ENCODE data around the gene INPP5A. TPM values are rescaled to one million over a fixed set of nuclear protein-coding genes. Genes with fewer than 3 reads are reported as not detected.

INPP5A gene
- polyA plus RNA-seq, 4 donors: 21.1 to 25.0 (median 22.8) TPM

GRCh38 chr10:132826524-132827422 is 289.2 kb downstream of the INPP5A start:
- H3K36me3 ChIP-seq (ENCODE audit: control insufficient read depth in 3 of 3, insufficient read depth in 2 of 3, low read depth in 1 of 3, low read length in 3 of 3): no peaks in the 10 kb centered on the region
- peaks cover 0 to 3% (median 0%) of the 10 kb centered on the region in 3 donors for H3K27me3 ChIP-seq (ENCODE audit: control insufficient read depth in 3 of 3, insufficient read depth in 3 of 3, low read length in 3 of 3)
- H3K27ac ChIP-seq (ENCODE audit: low read depth in 1 of 3, low read length in 2 of 3): no peak overlapping the region
- peaks cover 0 to 3% of the 10 kb centered on the region in 2 donors for H3K9me3 ChIP-seq (ENCODE audit: control insufficient read depth in 2 of 2, insufficient read depth in 1 of 2, low read depth in 1 of 2, low read length in 1 of 2)
- no peaks in the 10 kb centered on the region for H3K4me1 ChIP-seq (ENCODE audit: control insufficient read depth in 3 of 3, insufficient read depth in 2 of 3, low read depth in 1 of 3, low read length in 2 of 3)
- FAIRE-seq: no peak
- no peak overlapping the region for H3K4me3 ChIP-seq (ENCODE audit: low read depth in 1 of 3, low read length in 3 of 3)
- WGBS, 3 donors: 92 to 94% (median 93%) methylated on average over 32 to 36 of the region's 36 CpGs
- no peak for DNase-seq

GRCh38 chr10:132827423-132827789 is 289.8 kb downstream of the INPP5A start:
- DNase-seq (no peak), FAIRE-seq (no peak)
- H3K27me3 ChIP-seq (ENCODE audit: control insufficient read depth in 3 of 3, insufficient read depth in 3 of 3, low read length in 3 of 3): peaks cover 0 to 3% (median 3%) of the 10 kb centered on the region in 3 donors
- no peak overlapping the region for H3K4me3 ChIP-seq (ENCODE audit: low read depth in 1 of 3, low read length in 3 of 3)
- H3K36me3 ChIP-seq (ENCODE audit: control insufficient read depth in 3 of 3, insufficient read depth in 2 of 3, low read depth in 1 of 3, low read length in 3 of 3): no peaks in the 10 kb centered on the region
- 70 to 80% (median 71%) methylated on average over 13 of the region's 13 CpGs for WGBS, 3 donors
- no peak overlapping the region for H3K27ac ChIP-seq (ENCODE audit: low read depth in 1 of 3, low read length in 2 of 3)
- no peaks in the 10 kb centered on the region for H3K4me1 ChIP-seq (ENCODE audit: control insufficient read depth in 3 of 3, insufficient read depth in 2 of 3, low read depth in 1 of 3, low read length in 2 of 3)
- peaks cover 0 to 3% of the 10 kb centered on the region in 2 donors for H3K9me3 ChIP-seq (ENCODE audit: control insufficient read depth in 2 of 2, insufficient read depth in 1 of 2, low read depth in 1 of 2, low read length in 1 of 2)

GRCh38 chr10:132827861-132828539 is 290.4 kb downstream of the INPP5A start:
- 82 to 83% (median 83%) methylated on average over 29 of the region's 29 CpGs for WGBS, 3 donors
- no peaks in the 10 kb centered on the region for H3K36me3 ChIP-seq (ENCODE audit: control insufficient read depth in 3 of 3, insufficient read depth in 2 of 3, low read depth in 1 of 3, low read length in 3 of 3)
- H3K4me1 ChIP-seq (ENCODE audit: control insufficient read depth in 3 of 3, insufficient read depth in 2 of 3, low read depth in 1 of 3, low read length in 2 of 3): no peaks in the 10 kb centered on the region
- H3K27ac ChIP-seq (ENCODE audit: low read depth in 1 of 3, low read length in 2 of 3): no peak overlapping the region
- peaks cover 0 to 3% of the 10 kb centered on the region in 2 donors for H3K9me3 ChIP-seq (ENCODE audit: control insufficient read depth in 2 of 2, insufficient read depth in 1 of 2, low read depth in 1 of 2, low read length in 1 of 2)
- peaks cover 0 to 6% (median 3%) of the 10 kb centered on the region in 3 donors for H3K27me3 ChIP-seq (ENCODE audit: control insufficient read depth in 3 of 3, insufficient read depth in 3 of 3, low read length in 3 of 3)
- H3K4me3 ChIP-seq (ENCODE audit: low read depth in 1 of 3, low read length in 3 of 3): no peak overlapping the region
- FAIRE-seq: no peak
- no peak for DNase-seq

- 88 to 92% (median 90%) methylated on average over 20 of the region's 20 CpGs for WGBS, 3 donors
- DNase-seq: no peak
- no peaks in the 10 kb centered on the region for H3K36me3 ChIP-seq (ENCODE audit: control insufficient read depth in 3 of 3, insufficient read depth in 2 of 3, low read depth in 1 of 3, low read length in 3 of 3)
- H3K4me3 ChIP-seq (ENCODE audit: low read depth in 1 of 3, low read length in 3 of 3): no peak overlapping the region
- H3K27me3 ChIP-seq (ENCODE audit: control insufficient read depth in 3 of 3, insufficient read depth in 3 of 3, low read length in 3 of 3): peaks cover 0 to 6% (median 3%) of the 10 kb centered on the region in 3 donors
- FAIRE-seq: no peak
- peaks cover 0 to 3% of the 10 kb centered on the region in 2 donors for H3K9me3 ChIP-seq (ENCODE audit: control insufficient read depth in 2 of 2, insufficient read depth in 1 of 2, low read depth in 1 of 2, low read length in 1 of 2)
- no peak overlapping the region for H3K27ac ChIP-seq (ENCODE audit: low read depth in 1 of 3, low read length in 2 of 3)
- H3K4me1 ChIP-seq (ENCODE audit: control insufficient read depth in 3 of 3, insufficient read depth in 2 of 3, low read depth in 1 of 3, low read length in 2 of 3): no peaks in the 10 kb centered on the region
Measured at GRCh38 chr10:132828681-132829080, 291.1 kb downstream of the INPP5A start.

GRCh38 chr10:132829403-132829802 is 291.8 kb downstream of the INPP5A start:
- no peak overlapping the region for H3K4me3 ChIP-seq (ENCODE audit: low read depth in 1 of 3, low read length in 3 of 3)
- H3K27ac ChIP-seq (ENCODE audit: low read depth in 1 of 3, low read length in 2 of 3): no peak overlapping the region
- no peak for DNase-seq

GRCh38 chr10:132832186-132832969 is 294.8 kb downstream of the INPP5A start:
- Histone ChIP-seq H3K27ac (ENCODE audit: low read depth in 1 of 3, low read length in 2 of 3) (no peak overlapping the region), H3K9me3 (ENCODE audit: control insufficient read depth in 2 of 2, insufficient read depth in 1 of 2, low read depth in 1 of 2, low read length in 1 of 2) (no peaks in the 10 kb centered on the region), H3K4me1 (ENCODE audit: control insufficient read depth in 3 of 3, insufficient read depth in 2 of 3, low read depth in 1 of 3, low read length in 2 of 3) (no peaks in the 10 kb centered on the region), H3K36me3 (ENCODE audit: control insufficient read depth in 3 of 3, insufficient read depth in 2 of 3, low read depth in 1 of 3, low read length in 3 of 3) (no peaks in the 10 kb centered on the region), H3K27me3 (ENCODE audit: control insufficient read depth in 3 of 3, insufficient read depth in 3 of 3, low read length in 3 of 3) (peaks cover 0 to 6% (median 3%) of the 10 kb centered on the region in 3 donors), H3K4me3 (ENCODE audit: low read depth in 1 of 3, low read length in 3 of 3) (no peak overlapping the region)
- 55 to 73% (median 67%) methylated on average over 30 of the region's 30 CpGs for WGBS, 3 donors
- DNase-seq (no peak), FAIRE-seq (no peak)

More at GRCh38 chr10:132829403-132829802, 291.8 kb downstream of the INPP5A start:
- FAIRE-seq: no peak
- Histone ChIP-seq H3K4me1 (ENCODE audit: control insufficient read depth in 3 of 3, insufficient read depth in 2 of 3, low read depth in 1 of 3, low read length in 2 of 3) (no peaks in the 10 kb centered on the region), H3K36me3 (ENCODE audit: control insufficient read depth in 3 of 3, insufficient read depth in 2 of 3, low read depth in 1 of 3, low read length in 3 of 3) (no peaks in the 10 kb centered on the region), H3K9me3 (ENCODE audit: control insufficient read depth in 2 of 2, insufficient read depth in 1 of 2, low read depth in 1 of 2, low read length in 1 of 2) (peaks cover 0 to 3% of the 10 kb centered on the region in 2 donors), H3K27me3 (ENCODE audit: control insufficient read depth in 3 of 3, insufficient read depth in 3 of 3, low read length in 3 of 3) (peaks cover 0 to 6% (median 3%) of the 10 kb centered on the region in 3 donors)
- 68 to 74% (median 68%) methylated on average over 8 of the region's 8 CpGs for WGBS, 3 donors
